HG03135 (cell line): ENCODE results near the gene APELA.
A peak's percentile ranks its signal among the peaks of the same experiment; 100 is the strongest.

Source experiments
- ATAC-seq: cut with Tn5 transposase; IDR thresholded peaks from one replicate; pipeline ENCODE4 v1.9.1; 2021; ENCODE audit warnings: mild to moderate bottlenecking, moderate library complexity; ENCODE audit not compliant: unreplicated experiment

Gene APELA, protein sequence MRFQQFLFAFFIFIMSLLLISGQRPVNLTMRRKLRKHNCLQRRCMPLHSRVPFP

GRCh38 chr4:164876700-164877324 is at the start of gene APELA:
Gene APELA (plus strand): TSS chr4:164877178. CDS start chr4:164877332, 154 bp downstream.
- peak; percentile 100 for ATAC-seq

GRCh38 chr4:164828955-164829354 is 48.0 kb upstream of the APELA start:
- no peak for ATAC-seq

DNA sequence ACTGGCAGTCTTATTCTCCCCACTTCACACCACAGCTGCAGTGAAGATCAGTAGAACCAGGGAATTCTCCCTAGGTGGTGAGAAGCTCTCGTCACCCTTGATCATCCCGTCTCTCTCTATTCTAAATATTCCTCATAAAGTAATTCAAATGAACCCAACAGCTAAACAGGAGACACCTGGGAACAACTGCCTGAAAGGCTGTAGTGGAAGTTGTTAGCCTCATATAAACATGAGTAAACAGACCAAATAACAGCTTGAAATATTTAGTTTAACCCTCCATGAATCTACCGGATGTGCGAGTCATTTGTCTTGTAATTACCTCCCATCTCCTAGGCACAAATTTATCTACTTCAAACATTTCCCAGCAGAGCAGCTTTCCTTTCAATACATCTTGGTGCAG is 30.4 kb upstream of the APELA start:
- ATAC-seq = no peak

GRCh38 chr4:164847016-164847415 is 30.0 kb upstream of the APELA start:
- ATAC-seq = no peak

GRCh38 chr4:164847967-164848649 is 28.9 kb upstream of the APELA start:
- peak; percentile 88 for ATAC-seq

DNA sequence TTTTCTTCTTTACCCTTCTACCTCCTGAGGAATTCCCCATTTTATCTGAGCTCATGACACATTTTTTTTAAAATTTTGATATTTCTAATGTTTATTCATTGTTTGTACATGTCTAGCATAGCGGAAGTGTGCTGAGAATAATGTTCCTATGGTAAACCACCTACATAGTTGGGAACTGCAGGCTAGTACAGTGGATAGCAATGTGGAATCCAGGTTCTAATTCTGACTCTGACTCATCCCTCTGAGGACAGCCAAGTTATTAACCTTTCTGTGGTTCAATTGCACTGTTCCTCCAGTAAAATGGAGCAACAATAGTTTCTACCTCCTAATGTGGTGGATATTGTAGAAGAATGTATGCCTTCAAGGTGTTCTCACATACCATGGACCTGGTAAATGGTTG is 20.6 kb upstream of the APELA start:
- no peak for ATAC-seq

DNA sequence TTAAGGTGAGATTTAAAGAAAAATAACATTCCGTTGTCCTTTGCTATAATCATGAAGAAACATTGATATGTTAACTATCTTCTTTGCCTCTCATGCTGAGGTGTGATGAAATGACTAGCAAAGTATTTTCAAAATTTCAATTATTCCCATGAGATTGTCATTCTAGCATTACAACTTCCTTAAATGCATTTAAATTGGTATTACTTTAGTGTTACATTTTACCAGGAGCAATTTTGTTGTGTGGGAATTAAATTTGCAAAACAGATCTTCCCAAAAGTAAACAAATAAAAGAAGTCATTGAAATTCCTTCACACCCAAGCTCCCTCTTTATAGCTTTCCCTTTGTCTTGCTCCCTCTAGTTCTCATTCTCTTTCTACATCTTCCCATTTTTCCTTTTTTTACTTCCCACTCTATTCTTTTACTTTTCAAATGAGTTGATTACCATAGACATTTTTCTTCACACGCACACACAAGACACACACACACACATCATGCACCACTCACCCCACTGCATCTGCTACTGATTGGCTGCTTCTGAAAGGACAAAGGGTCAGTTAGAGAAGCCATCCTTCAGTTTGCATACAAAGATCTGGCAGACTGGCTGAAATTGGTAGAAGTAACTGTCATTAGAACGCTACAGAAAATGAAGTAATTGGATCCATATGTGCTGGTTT is 10.0 kb upstream of the APELA start:
- no peak for ATAC-seq

DNA sequence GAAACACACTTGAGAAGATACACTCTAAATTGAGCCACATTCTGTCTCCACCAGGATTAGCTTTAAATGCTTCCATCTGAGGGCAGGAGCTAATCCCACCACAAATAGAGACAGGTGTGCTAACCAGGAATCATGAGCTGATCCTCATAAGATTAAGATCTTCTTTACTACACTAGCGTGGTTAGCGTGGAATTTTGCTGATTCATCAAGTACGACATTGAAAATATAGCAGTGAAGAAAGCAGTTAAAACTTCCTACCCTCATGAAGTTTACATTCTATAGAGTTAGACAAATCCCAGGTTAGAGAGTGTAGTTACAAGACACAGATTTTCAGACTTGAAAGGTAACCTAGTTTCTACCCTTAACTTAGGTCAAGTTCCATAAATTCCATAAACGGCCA is 5.3 kb upstream of the APELA start:
- ATAC-seq = no peak

DNA sequence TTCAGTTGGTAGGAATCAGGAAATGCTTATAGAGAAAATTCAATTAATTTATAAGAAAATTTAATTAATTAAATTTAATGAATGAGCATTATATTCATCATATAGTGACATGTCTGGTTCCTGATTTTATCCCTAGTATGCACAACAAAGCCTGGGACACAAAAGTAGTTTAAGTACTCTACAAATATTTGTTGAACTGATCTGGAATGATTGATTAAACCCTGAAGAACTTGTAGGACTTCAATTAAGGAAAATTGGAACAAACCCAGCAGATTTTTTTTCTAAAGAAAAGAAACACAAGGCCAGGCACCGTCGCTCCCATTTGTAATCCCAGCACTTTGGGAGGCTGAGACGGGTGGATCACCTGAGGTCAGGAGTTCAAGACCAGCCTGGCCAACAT is 4.5 kb upstream of the APELA start:
- ATAC-seq = no peak

- ATAC-seq = no peak
Measured at GRCh38 chr4:164874789-164875188, 2.2 kb upstream of the APELA start.

- ATAC-seq = no peak
Measured at GRCh38 chr4:164880489-164881262, 3.7 kb downstream of the APELA start.

DNA sequence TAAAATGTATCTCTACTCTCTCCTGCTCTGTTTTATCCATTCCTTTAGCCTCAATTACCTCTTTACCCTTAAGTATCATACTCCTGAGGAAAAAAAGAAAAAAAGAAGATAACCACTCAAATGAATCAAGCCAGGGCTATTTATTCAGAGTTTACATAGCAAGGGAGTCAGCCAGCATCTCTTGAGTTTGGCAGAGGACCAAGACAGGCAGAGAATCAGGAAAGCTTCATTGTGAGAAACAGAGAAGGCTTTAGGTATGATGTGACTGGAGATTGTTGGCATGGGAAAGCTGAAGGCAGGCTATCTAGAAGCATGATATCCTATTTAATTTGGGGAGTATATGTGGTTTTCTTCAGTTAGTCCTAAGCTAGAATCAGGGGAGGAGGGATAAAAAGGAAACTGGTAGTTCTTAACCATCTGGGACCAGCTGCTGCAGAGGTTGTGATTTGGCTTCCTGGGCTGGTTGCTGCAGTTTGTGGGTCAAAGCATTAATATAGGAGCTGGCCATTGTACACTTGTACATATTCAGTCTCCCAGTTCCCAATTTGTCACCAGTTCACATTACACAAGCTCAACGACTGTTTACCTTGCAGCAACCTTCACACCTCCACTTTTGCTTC is 11.2 kb downstream of the APELA start:
- no peak for ATAC-seq

DNA sequence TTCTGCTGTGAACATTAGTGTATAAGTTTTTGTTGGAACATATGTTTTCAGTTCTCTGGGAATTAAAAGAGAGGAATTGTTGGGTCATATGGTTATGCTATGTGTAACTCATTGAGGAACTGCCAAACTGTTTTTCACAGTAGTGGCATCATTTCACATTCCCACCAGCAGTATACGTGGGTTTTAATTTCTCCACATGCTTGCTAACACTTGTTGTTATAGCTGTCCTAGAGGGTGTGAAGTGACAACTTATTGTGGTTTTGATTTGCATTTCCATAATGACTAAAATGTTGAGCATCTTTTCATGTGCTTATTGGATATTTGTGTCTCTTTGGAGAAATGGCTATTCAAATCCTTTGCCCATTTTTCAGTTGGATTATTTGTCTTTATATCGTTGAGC is 13.7 kb downstream of the APELA start:
- no peak for ATAC-seq

DNA sequence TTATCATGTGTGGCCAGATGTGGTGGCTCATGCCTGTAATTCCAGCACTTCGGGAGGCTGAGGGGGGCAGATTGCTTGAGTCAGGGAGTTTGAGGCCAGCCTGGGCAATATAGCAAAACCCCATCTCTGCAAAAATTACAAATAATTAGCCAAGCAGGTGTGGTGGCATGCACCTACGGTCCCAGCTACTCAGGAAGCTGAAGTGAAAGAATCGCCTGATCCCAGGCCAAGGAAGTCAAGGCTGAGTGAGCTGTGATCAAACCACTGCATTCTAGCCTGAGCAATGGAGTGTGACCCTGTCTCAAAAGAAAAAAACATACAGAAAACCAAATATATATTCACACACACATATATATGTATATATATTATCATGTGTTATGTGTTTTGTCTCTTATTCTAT is 15.0 kb downstream of the APELA start:
- ATAC-seq = peak; percentile 71

DNA sequence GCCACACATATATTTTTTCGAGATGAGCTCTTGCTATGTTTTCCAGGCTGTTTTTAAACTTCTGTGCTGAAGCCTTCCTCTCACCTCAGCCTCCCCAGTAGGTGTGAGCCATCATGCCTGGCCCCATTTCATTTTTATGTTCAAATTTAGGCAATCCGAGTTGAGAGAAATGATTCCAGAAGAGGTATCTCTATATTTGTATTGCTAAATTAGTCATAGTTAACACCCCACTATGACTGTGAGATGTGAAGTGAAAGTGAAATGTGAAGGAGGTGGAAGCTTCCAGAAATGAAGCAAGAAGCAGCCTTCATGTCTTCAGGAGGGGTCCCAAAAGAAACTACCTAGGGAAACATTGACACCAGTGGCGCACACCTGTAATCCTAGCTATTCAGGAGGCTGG is 17.7 kb downstream of the APELA start:
- peak; percentile 83 for ATAC-seq

DNA sequence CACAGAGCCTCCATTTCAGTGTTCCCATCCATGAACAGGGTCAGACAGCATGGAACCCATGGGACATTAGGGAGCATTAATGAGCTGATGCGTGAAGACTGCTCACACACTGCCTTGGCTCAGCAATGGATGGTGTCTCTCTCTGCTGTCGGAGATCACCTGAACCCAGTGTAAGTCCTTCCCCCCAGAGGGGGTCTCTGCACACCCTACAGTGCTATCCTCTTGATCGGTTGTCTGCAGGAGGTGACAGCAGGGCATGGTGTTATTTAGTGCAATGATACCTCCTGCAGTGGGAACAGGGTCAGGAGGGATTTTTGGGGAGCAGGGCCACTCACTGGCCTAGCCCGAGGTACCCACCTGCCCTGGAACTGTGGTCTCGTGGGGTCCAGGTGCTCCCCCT is 25.6 kb downstream of the APELA start:
- no peak for ATAC-seq

- ATAC-seq = no peak
Measured at GRCh38 chr4:164904336-164904735, 27.4 kb downstream of the APELA start.

- no peak for ATAC-seq
Measured at GRCh38 chr4:164904941-164905340, 28.0 kb downstream of the APELA start.

GRCh38 chr4:164906368-164906767 is 29.4 kb downstream of the APELA start:
- ATAC-seq = no peak

DNA sequence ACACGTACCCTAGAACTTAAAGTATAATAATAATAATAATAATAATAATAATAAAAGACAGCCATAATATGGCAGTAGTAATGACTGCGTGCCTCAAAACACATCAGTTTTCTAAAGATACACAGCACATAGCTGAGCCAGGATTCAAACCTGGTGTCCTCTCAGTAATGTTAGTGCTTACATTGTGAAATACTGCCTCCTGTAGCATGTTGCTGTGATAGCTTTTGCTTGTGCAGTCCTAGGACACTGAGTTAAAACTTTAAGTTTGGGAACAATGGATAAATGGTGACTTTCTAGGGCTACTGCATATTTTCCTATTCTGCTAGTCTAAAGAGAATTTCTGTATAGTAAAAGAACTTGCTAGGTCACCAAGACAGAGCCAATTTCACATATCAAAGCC is 36.5 kb downstream of the APELA start:
- peak; percentile 66 for ATAC-seq

- ATAC-seq = no peak
Measured at GRCh38 chr4:164918956-164919355, 42.0 kb downstream of the APELA start.
